ENCODE results near the gene GAB3. TPM values are rescaled to one million over a fixed set of nuclear protein-coding genes. Genes with fewer than 3 reads are reported as not detected.

The GAB3 gene
- total RNA-seq, 4 donors from 2014 or later = 3.9 to 7.3 (median 5.2) TPM

GRCh38 chrX:154774622-154775021, 23.7 kb upstream of the GAB3 start:
- Histone ChIP-seq H3K27me3 (no peaks in the 10 kb centered on the region), H3K9me3 (no peaks in the 10 kb centered on the region), H3K27ac (replicated peaks in 1 of 4) (no peak overlapping the region), H3K36me3 (peaks cover 4 to 77% (median 56%) of the 10 kb centered on the region in 4 donors), H3K4me3 (no peak overlapping the region), H3K4me1 (no peaks in the 10 kb centered on the region)
- DNase-seq (ENCODE audit: extremely low spot score) = no peak
- TF ChIP-seq POLR2A (IDR thresholded peaks at IDR 0.05; ENCODE audit: low read depth) (no peak), CTCF (IDR thresholded peaks at IDR 0.05) (no peak), EP300 (IDR thresholded peaks at IDR 0.05) (no peak), POLR2AphosphoS5 (IDR thresholded peaks at IDR 0.05) (no peak)
- 69% methylated on average over 5 of the region's 5 CpGs for WGBS
- intact Hi-C loops (cut with DNase I) = no loop called here

GRCh38 chrX:154762537-154763296, 11.8 kb upstream of the GAB3 start, which contains the start of gene DKC1:
Gene DKC1 (plus strand): TSS chrX:154762864. CDS start chrX:154762966, 102 bp downstream.
- peak; percentile 76 to 77 for TF ChIP-seq POLR2AphosphoS5 (IDR thresholded peaks at IDR 0.05)
- no peak for TF ChIP-seq POLR2A (IDR thresholded peaks at IDR 0.05; ENCODE audit: low read depth)
- TF ChIP-seq EP300 (IDR thresholded peaks at IDR 0.05) = no peak
- TF ChIP-seq CTCF (IDR thresholded peaks at IDR 0.05) = peak in 2 of 3 experiments; percentile 6 to 19
- H3K27ac ChIP-seq (replicated peaks in 1 of 4) = peak within 1 kb of the TSS; percentile 65 to 86 (median 76)
- H3K36me3 ChIP-seq = peaks cover 5 to 27% (median 23%) of the 10 kb centered on the region in 4 donors
- no peaks in the 10 kb centered on the region for H3K9me3 ChIP-seq
- intact Hi-C loops (cut with DNase I) = no loop called here
- peaks cover 5 to 16% (median 11%) of the 10 kb centered on the region in 4 donors for H3K4me1 ChIP-seq
- H3K27me3 ChIP-seq = no peaks in the 10 kb centered on the region
- DNase-seq (ENCODE audit: extremely low spot score) = peak; percentile 98
- 56% methylated on average over 40 of the region's 84 CpGs for WGBS
- H3K4me3 ChIP-seq = peak within 1 kb of the TSS; percentile 65 to 80 (median 68)

- no peak for DNase-seq (ENCODE audit: extremely low spot score)
- Histone ChIP-seq H3K4me3 (peak overlapping the region; percentile 65 to 80 (median 68)), H3K36me3 (peaks cover under 1 to 22% (median 17%) of the 10 kb centered on the region in 4 donors), H3K27me3 (no peaks in the 10 kb centered on the region), H3K27ac (replicated peaks in 1 of 4) (peak overlapping the region; percentile 65 to 86 (median 71)), H3K9me3 (no peaks in the 10 kb centered on the region), H3K4me1 (peaks cover 5 to 16% (median 11%) of the 10 kb centered on the region in 4 donors)
- TF ChIP-seq POLR2A (IDR thresholded peaks at IDR 0.05; ENCODE audit: low read depth) = no peak
- TF ChIP-seq CTCF (IDR thresholded peaks at IDR 0.05) = no peak
- TF ChIP-seq EP300 (IDR thresholded peaks at IDR 0.05) = no peak
- TF ChIP-seq POLR2AphosphoS5 (IDR thresholded peaks at IDR 0.05) = no peak
- intact Hi-C loops (cut with DNase I) = no loop called here
- WGBS = 52% methylated on average over 11 of the region's 11 CpGs
These were observed 11.2 kb upstream of the GAB3 start for GRCh38 chrX:154761977-154762536.

- Histone ChIP-seq H3K36me3 (no peaks in the 10 kb centered on the region), H3K27me3 (no peaks in the 10 kb centered on the region), H3K4me1 (peaks cover 3 to 10% (median 7%) of the 10 kb centered on the region in 4 donors), H3K9me3 (no peaks in the 10 kb centered on the region), H3K27ac (replicated peaks in 1 of 4) (no peak overlapping the region), H3K4me3 (no peak overlapping the region)
- TF ChIP-seq POLR2AphosphoS5 (IDR thresholded peaks at IDR 0.05) (no peak), EP300 (IDR thresholded peaks at IDR 0.05) (no peak), POLR2A (IDR thresholded peaks at IDR 0.05; ENCODE audit: low read depth) (no peak), CTCF (IDR thresholded peaks at IDR 0.05) (no peak)
- 73% methylated on average over 4 of the region's 4 CpGs for WGBS
- DNase-seq (ENCODE audit: extremely low spot score) = no peak
- intact Hi-C loops (cut with DNase I) = no loop called here
These were observed 7.8 kb upstream of the GAB3 start for GRCh38 chrX:154758696-154759095.
